ENCODE results near the gene PTPRZ1.

PTPRZ1 gene

GRCh38 chr7:121957626-121958025, 84.7 kb downstream of the PTPRZ1 start:
- TF ChIP-seq FOXM1 (IDR thresholded peaks at IDR 0.05; ENCODE audit: borderline replicate concordance, low read depth) (no peak), NFIC (IDR thresholded peaks at IDR 0.05) (no peak), EGR1 (IDR thresholded peaks at IDR 0.05) (no peak), TEAD4 (IDR thresholded peaks at IDR 0.05) (no peak), ZBTB7A (IDR thresholded peaks at IDR 0.05; ENCODE audit: low read depth) (no peak), YY1 (IDR thresholded peaks at IDR 0.05; ENCODE audit: low read depth) (no peak), EP300 (IDR thresholded peaks at IDR 0.05; ENCODE audit: borderline replicate concordance) (no peak), TCF12 (IDR thresholded peaks at IDR 0.05; ENCODE audit: low read depth) (no peak), CEBPB (IDR thresholded peaks at IDR 0.05) (no peak)

- TF ChIP-seq TCF12 (IDR thresholded peaks at IDR 0.05; ENCODE audit: low read depth) = no peak
- no peak for TF ChIP-seq ZBTB7A (IDR thresholded peaks at IDR 0.05; ENCODE audit: low read depth)
- TF ChIP-seq, protein P1, sequence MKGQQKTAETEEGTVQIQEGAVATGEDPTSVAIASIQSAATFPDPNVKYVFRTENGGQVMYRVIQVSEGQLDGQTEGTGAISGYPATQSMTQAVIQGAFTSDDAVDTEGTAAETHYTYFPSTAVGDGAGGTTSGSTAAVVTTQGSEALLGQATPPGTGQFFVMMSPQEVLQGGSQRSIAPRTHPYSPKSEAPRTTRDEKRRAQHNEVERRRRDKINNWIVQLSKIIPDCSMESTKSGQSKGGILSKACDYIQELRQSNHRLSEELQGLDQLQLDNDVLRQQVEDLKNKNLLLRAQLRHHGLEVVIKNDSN (IDR thresholded peaks at IDR 0.05) = no peak
- TF ChIP-seq EP300 (IDR thresholded peaks at IDR 0.05; ENCODE audit: borderline replicate concordance) = no peak
Observed at GRCh38 chr7:121960678-121961077, 87.7 kb downstream of the PTPRZ1 start.

GRCh38 chr7:121961089-121961867, 88.3 kb downstream of the PTPRZ1 start:
- TF ChIP-seq FOXM1 (IDR thresholded peaks at IDR 0.05; ENCODE audit: borderline replicate concordance, low read depth) = no peak

DNA sequence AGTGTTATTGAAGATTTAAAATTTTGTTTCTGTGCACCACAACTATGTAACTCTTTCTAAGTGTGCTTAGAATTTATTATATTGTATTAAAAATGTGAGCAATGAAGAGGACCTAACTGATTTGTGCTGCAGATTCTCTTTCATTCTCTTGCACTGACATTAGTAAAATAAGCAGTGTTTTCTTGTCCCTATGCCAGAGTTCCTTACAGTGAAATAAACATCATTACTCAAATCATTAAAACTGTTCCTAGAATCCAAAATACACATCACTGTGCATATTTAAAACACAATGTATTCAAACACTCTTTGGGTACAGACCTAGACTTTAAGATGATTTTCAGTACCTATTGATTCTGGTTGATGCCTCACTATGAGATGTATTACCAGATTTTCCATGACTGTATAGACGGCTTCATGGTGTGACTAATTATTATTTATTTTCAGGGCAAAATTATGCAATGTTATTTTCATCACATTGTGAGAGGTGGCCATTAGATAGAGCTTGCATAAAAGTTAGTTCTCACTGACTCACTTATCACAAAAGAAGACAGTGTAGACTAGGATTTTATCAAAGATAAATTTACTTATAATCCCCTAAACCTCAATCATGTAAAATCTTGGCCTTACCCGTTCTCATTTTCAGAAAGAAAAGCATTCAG, 93.4 kb downstream of the PTPRZ1 start:
- TF ChIP-seq TAF1 (IDR thresholded peaks at IDR 0.05; ENCODE audit: low read depth) (no peak), ZBTB7A (IDR thresholded peaks at IDR 0.05; ENCODE audit: low read depth) (no peak), CEBPB (IDR thresholded peaks at IDR 0.05) (no peak), CREB1 (IDR thresholded peaks at IDR 0.05; ENCODE audit: low read depth) (no peak), EP300 (IDR thresholded peaks at IDR 0.05; ENCODE audit: borderline replicate concordance) (no peak), EGR1 (IDR thresholded peaks at IDR 0.05) (no peak), YY1 (IDR thresholded peaks at IDR 0.05; ENCODE audit: low read depth) (no peak), MAX (IDR thresholded peaks at IDR 0.05) (no peak), FOXM1 (IDR thresholded peaks at IDR 0.05; ENCODE audit: borderline replicate concordance, low read depth) (no peak), NFIC (IDR thresholded peaks at IDR 0.05) (no peak), TEAD4 (IDR thresholded peaks at IDR 0.05) (no peak), TCF12 (IDR thresholded peaks at IDR 0.05; ENCODE audit: low read depth) (no peak), RAD21 (IDR thresholded peaks at IDR 0.05; ENCODE audit: low read depth) (no peak)
- TF ChIP-seq, protein P1 (IDR thresholded peaks at IDR 0.05) = no peak
- TF ChIP-seq, protein P2, sequence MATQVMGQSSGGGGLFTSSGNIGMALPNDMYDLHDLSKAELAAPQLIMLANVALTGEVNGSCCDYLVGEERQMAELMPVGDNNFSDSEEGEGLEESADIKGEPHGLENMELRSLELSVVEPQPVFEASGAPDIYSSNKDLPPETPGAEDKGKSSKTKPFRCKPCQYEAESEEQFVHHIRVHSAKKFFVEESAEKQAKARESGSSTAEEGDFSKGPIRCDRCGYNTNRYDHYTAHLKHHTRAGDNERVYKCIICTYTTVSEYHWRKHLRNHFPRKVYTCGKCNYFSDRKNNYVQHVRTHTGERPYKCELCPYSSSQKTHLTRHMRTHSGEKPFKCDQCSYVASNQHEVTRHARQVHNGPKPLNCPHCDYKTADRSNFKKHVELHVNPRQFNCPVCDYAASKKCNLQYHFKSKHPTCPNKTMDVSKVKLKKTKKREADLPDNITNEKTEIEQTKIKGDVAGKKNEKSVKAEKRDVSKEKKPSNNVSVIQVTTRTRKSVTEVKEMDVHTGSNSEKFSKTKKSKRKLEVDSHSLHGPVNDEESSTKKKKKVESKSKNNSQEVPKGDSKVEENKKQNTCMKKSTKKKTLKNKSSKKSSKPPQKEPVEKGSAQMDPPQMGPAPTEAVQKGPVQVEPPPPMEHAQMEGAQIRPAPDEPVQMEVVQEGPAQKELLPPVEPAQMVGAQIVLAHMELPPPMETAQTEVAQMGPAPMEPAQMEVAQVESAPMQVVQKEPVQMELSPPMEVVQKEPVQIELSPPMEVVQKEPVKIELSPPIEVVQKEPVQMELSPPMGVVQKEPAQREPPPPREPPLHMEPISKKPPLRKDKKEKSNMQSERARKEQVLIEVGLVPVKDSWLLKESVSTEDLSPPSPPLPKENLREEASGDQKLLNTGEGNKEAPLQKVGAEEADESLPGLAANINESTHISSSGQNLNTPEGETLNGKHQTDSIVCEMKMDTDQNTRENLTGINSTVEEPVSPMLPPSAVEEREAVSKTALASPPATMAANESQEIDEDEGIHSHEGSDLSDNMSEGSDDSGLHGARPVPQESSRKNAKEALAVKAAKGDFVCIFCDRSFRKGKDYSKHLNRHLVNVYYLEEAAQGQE (IDR thresholded peaks at IDR 0.05; ENCODE audit: low read depth) = no peak

DNA sequence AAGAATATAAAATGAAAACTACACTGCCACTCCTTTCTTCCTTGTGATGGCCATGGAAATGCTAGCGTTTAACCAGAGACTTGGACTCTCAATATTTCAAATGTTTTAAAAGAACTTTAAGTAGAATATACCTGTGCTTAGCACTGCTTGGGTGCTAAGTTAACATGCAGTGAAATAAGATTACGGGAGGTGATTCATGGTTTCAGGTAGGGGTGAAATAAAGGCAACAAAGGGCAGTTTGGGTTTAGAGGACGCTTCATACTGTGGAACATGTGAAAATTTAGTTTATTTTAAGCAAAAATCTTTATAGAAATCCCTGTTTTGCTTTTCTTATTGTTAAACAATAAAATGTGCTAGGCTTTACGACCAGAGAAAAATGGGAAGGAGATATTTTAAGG, 94.0 kb downstream of the PTPRZ1 start:
- no peak for TF ChIP-seq EP300 (IDR thresholded peaks at IDR 0.05; ENCODE audit: borderline replicate concordance)
- no peak for TF ChIP-seq YY1 (IDR thresholded peaks at IDR 0.05; ENCODE audit: low read depth)
- TF ChIP-seq CEBPB (IDR thresholded peaks at IDR 0.05) = no peak
- no peak for TF ChIP-seq FOXM1 (IDR thresholded peaks at IDR 0.05; ENCODE audit: borderline replicate concordance, low read depth)
- no peak for TF ChIP-seq TCF12 (IDR thresholded peaks at IDR 0.05; ENCODE audit: low read depth)
- TF ChIP-seq, protein P1 (IDR thresholded peaks at IDR 0.05) = no peak
- no peak for TF ChIP-seq TEAD4 (IDR thresholded peaks at IDR 0.05)
- no peak for TF ChIP-seq CREB1 (IDR thresholded peaks at IDR 0.05; ENCODE audit: low read depth)
- TF ChIP-seq ZBTB7A (IDR thresholded peaks at IDR 0.05; ENCODE audit: low read depth) = no peak
- no peak for TF ChIP-seq NFIC (IDR thresholded peaks at IDR 0.05)
- no peak for TF ChIP-seq RAD21 (IDR thresholded peaks at IDR 0.05; ENCODE audit: low read depth)
- TF ChIP-seq EGR1 (IDR thresholded peaks at IDR 0.05) = no peak
- TF ChIP-seq TAF1 (IDR thresholded peaks at IDR 0.05; ENCODE audit: low read depth) = no peak
- TF ChIP-seq, protein P2 (IDR thresholded peaks at IDR 0.05; ENCODE audit: low read depth) = no peak
- no peak for TF ChIP-seq MAX (IDR thresholded peaks at IDR 0.05)
